NCI-H69 (cell line): Measurements from ENCODE around the gene XPO1.
"Not testable (repeated sequence)": the region's sequence is repeated elsewhere in the genome, so short reads cannot be mapped to it uniquely, and the experiment has no call there.

ENCODE experiments used
- DNase-seq: peaks from one replicate; lab custom pipeline; 2025; lab: John Stamatoyannopoulos, UW

Gene XPO1, protein sequence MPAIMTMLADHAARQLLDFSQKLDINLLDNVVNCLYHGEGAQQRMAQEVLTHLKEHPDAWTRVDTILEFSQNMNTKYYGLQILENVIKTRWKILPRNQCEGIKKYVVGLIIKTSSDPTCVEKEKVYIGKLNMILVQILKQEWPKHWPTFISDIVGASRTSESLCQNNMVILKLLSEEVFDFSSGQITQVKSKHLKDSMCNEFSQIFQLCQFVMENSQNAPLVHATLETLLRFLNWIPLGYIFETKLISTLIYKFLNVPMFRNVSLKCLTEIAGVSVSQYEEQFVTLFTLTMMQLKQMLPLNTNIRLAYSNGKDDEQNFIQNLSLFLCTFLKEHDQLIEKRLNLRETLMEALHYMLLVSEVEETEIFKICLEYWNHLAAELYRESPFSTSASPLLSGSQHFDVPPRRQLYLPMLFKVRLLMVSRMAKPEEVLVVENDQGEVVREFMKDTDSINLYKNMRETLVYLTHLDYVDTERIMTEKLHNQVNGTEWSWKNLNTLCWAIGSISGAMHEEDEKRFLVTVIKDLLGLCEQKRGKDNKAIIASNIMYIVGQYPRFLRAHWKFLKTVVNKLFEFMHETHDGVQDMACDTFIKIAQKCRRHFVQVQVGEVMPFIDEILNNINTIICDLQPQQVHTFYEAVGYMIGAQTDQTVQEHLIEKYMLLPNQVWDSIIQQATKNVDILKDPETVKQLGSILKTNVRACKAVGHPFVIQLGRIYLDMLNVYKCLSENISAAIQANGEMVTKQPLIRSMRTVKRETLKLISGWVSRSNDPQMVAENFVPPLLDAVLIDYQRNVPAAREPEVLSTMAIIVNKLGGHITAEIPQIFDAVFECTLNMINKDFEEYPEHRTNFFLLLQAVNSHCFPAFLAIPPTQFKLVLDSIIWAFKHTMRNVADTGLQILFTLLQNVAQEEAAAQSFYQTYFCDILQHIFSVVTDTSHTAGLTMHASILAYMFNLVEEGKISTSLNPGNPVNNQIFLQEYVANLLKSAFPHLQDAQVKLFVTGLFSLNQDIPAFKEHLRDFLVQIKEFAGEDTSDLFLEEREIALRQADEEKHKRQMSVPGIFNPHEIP (N-terminal part only)

DNA sequence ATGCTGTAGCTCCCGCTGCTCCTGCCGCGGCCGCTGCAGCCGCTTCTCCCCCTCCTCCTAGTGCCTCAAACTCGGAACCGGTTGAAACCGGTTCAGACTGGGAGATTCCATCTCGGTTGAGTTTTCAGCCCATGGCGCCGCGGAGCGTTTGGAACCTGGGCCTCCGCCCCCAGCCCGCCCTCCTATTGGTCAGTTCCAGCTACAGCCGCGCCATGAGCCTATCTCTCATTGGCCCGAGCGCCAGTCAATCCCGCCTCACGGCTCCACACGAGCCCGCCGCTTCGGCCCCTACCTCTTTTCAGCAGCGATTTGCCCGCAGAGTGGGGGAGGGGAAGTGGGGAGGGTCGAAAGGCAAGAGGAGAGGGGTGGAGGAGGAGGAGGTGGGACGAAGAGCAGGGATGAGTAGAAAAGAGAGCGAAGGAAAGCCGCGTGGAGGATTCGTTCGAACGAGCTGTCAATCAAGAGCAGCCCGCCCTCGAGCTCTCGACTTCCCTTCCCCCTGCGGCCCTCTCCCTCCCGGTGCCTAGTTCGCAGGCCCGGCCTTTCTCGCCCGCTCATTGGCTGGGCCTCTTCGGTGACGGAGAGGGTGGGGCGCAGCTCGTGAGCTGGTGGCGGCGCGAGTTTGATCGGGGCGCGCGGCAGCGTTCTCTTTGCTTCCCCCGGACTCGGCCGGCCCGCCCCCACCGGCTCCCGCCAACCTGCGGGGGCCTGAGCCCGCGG, at the start of gene XPO1:
Gene XPO1, minus strand, starts transcription at position 157 of the 720 bp plus-strand sequence. CDS start 4,459 bp downstream, outside the sequence.
- peak; percentile 99 for DNase-seq

DNA sequence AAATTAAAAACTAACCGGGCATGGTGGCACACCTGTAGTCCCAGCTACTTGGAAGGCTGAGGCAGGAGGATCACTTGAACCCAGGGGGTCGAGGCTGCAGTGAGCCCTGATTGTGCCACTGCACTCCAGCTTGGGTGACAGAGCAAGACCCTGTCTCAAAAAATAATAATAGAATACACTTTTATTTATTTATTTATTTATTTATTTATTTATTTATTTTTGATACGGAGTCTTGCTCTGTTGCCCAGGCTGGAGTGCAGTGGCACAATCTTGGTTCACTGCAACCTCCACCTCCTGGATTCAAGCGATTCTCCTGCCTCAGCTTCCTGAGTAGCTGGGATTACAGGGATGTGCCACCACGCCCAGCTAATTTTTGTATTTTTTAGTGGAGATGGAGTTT, 48.8 kb upstream of the XPO1 start:
- DNase-seq = not testable (repeated sequence)

DNA sequence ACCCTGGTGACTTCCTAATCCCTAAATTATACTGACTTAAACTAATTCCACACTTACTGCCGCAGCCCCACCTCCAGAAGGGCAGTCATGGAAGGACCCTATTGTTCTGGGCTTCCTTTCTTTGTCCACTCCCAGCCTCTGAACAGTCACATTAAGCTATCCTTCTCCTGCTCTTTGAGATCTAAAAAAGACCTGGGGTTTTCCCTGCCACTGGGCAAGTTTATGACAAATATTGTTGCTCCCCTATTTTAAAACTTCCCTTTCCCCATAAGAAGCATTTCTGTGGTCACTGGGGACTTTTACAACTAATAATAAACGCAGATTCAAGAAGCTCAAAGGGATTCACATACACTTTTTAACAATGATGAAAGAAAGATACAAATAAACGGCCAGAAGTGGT, 47.2 kb upstream of the XPO1 start:
- no peak for DNase-seq

DNA sequence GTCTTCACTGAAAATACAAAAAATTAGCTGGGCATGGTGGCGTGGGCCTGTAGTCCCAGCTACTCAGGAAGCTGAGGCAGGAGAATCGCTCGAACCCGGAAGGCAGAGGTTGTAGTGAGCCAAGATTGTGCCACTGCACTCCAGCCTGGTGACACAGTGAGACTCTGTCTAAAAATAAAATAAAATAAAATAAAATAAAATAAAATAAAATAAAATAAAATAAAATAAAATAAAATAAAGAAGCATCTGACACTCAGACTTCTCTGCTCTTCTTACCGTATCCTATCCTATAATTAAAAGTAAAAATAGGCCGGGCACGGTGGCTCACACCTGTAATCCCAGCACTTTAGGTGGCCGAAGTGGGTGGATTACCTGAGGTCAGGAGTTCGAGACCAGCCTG, 46.2 kb upstream of the XPO1 start:
- DNase-seq = not testable (repeated sequence)

DNA sequence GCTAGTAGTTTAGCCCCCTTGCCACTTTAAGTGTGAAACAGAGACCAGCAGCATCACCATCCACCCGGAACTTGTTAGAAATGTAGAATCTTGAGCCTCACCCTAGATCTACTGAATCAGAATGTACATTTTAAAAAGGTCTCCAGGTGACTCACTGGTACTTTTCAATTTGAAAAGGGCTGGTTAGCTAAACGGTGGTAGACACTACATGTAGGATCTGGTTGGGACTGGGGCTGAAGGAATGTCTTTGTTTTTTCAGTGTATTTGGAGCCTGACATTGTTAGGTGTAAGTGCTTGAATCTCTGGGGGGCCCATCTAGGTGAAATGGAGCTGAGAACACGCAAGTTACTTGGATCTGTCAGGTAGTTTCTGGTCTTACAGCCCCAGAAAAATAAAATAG, 44.0 kb upstream of the XPO1 start:
- no peak for DNase-seq

DNA sequence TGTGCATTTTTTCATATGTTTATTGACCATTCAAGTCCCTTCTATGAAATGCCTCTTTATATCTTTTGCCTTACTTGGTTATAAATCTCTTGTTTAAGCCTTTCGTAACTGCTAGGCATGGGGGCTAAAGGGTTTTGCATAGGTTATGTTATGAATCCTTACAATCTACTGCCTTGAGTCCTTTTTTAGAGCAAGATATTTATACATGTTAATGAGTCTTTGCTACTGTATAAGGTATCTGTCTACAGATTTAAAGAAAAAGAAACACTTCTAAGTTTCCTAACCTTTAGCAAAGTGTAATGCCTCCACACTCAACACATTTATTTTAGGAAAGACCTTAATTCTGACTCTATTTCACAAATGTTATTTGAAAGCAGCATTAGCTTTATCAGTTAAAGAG, 43.6 kb upstream of the XPO1 start:
- no peak for DNase-seq

DNA sequence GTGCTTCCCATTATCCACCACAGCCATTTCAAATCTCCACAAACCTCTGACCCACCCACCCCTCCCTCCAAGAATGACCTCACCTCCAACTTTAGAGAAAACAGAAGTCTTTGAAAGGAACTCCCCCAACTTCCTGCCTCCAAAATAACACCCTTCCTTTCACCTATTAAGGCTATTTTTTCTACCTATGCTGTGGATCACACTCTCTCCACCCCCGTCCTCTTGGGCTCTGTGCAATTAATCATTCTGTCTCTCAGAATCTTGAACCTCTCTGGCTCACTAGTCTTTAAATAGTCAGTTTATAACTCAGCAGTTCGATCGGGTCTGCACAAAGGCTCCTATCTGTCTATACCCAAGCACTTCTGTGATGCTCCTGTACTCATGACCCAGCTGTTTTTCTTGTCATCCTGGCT, 37.3 kb upstream of the XPO1 start:
- DNase-seq = no peak

DNA sequence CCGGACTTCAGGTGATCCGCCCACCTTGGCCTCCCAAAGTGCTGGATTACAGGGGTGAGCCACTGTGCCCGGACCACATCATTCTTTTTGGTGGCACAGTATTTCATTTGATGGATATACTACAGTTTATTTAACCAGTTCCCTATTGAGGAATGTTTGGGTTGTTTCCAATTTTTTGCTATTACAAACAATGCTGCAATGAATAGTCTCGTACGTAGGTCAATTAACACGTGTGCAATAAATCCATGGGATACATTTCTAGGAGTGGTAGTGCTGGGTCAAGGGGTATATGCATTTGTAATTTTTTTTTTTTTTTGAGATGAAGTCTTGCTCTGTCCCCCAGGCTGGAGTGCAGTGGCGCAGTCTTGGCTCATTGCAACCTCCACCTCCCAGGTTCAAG, 28.4 kb upstream of the XPO1 start:
- no peak for DNase-seq

DNA sequence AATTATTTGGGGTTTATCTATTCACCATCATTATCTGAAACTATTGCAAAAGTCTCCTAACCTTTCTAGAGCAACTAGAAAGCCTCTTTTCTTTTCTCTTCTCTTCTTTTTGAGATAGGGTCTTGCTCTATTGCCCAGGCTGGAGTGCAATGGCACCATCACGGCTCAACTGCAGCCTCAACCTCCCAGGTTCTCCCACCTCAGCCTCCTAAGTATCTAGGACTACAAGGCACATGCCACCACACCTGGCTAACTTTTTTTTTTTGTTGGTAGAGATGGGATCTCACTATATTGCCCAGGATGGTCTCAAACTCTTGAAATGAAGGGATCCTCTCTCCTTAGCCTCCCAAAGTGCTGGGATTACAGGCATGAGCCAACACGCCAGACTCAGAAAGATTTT, 24.5 kb upstream of the XPO1 start:
- no peak for DNase-seq

DNA sequence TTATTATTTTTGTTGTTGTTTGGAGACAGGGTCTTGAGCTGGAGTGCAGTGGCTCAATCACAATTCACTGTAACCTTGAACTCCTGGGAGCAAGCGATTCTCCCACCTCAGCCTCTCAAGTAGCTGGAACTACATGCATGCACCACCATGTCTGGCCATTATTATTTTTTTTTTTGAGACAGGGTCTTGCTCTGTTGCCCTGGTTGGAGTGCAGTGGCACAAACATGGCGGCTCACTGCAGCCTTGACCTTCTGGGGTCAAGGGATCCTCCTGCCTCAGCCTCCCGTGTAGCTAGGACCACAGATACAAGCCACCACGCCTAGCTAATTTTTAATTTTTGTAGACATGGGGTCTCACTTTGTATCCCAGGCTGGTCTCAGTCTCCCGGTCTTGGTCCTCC, 20.0 kb upstream of the XPO1 start:
- no peak for DNase-seq

DNA sequence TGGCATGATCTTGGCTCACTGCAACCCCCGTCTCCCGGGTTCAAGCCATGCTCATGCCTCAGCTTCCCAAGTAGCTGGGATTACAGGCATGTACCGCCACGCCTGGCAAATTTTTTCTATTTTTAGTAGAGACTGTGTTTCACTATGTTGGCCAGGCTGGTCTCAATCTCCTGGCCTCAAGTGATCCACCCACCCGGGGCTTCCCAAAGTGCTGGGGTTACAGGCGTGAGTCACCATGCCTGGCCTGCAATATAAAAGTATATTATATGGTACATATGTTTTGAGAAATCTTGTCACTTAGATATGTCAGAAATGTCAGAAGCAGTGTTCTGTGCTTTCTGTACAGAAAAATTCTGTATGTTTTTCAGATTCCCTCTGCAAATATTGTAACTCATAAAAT, 19.2 kb upstream of the XPO1 start:
- no peak for DNase-seq

DNA sequence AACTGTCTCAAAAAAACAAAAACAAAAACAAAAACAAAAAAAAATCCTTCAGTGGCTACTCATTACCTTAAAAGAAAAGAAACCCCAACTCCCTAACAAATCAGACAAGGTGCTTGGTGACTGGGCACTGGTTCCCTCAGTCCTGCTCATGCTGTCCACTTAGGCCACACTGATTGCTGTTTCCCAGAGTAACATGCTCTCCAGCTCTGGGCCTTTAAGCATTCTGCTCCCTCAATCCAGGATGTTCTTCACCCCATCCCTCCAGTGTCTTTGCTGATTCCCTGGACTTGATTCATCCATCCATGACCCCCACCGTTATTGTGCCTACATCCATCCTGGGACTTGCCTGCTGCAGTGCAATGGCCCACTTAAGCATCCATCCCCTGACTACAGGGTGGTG, 16.4 kb upstream of the XPO1 start:
- no peak for DNase-seq

DNA sequence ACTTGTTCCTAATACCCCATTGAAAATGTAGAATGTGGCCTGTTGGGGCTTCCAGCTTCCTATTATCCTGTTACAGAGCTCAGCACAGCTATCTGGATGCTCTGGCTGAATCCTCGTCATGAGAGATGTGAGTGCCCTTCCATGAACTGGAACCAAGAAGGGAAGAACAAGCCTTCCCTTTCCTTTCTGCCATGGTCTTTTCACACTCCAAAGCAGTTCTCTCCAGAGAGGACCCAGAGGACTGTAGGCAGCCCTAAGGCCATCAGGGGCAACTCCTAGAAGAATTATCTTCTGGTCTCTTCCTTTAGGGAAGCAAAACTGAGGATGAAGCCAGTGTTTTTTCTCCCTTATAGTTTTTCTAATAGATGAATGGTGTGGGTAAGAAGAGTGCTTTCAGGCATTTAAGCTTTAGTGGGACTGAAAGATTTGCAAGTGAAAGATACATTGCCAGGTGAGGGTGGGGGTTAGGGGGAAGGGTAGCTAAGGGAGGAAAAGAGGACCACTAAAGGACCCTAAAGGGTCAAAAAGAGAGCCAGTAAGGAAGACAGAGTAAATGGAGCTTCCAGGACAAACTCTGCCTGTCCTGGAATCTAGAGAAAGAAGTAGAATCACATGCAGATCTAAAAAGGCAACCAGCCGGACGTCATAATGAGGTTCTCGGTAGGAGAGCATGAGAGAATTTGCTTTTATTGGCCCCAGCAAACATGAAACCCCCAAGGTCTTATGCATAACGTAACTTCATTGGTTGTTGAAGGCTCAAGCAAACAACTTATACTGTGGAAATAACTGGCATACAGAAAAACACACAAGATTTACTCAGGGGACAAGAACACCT, 12.4 kb upstream of the XPO1 start:
- DNase-seq = no peak

DNA sequence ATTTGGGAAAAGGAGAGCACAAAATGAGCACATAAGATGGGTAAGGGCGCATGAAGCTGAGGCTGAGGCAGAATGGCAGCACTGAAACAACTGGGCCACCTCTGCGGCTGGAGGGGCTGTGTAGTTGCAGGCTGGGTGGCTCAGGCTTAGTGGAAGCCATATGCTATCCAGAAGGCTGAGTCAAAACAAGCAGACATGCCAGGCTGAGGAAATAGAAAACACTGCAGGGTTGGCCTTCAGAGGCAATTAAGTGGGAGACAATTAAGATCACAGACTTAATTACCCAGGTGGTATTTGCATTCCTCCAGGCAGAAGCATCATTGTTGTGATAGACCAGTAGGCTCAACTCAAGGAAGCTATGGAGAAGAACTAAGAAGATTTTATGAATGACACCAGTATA, 11.4 kb upstream of the XPO1 start:
- peak; percentile 7 for DNase-seq

DNA sequence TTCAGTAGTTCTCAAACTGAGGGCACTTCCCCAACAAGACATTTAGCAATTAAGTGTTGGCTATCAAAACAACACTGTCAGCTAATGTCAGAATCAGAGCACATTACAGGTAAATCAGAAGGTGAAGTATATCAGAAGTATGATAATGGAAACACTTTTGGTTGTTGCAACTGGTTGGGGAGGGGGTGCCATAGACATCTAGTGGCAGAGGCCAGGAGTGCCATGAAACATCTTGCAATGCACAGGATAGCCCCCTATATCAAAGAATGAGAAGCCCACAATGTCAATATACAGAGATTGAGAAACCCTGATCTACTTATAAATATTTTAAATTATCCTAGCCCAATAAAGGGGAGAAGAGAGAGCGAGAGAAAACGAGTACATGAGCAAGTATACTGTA, 4.9 kb upstream of the XPO1 start:
- no peak for DNase-seq

DNA sequence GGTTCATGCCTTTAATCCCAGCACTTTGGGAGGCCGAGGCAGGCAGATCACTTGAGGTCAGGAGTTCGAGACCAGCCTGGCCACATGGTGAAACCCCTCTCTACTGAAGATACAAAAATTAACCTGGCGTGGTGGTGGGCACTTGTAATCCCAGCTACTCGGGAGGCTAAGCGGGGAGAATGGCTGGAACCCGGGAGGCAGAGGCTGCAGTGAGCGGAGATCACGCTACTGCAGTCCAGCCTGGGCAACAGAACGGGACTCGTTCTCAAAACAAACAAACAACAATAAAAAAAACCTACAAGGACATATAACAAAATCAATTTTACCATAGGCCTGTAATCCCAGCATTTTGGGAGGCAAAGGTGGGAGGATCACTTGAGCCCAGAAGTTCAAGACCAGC, 2.0 kb upstream of the XPO1 start:
- not testable (repeated sequence) for DNase-seq

DNA sequence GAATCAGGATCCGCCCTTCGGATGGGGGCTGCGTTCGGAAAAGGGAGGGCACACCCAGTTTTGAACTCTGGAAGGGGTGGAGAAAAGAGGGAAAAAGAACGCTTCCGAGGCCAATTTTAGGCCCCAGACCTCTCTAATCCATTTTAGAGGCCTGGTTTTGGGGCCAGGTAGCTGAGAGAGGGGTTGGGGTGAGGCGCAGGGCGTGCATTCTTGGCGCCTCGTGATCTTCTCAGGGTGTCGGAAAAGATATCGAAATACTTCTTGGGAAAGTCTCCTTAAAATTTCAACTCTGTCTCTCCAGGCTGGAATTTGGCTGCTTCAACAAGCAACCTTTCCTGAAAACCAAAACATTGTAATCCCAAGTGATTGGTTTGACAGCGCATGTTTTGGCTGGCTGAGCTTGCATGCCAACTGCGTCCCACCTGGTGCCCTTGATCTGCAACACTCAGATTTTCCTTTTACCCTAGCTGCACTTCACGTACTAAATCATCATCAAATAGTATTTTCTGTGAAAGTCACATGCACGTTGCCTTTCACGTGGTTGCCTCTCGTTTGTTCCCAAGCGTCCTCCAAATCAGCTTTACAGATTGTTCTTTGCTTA, 864 bp upstream of the XPO1 start:
- DNase-seq = peak; percentile 61

DNA sequence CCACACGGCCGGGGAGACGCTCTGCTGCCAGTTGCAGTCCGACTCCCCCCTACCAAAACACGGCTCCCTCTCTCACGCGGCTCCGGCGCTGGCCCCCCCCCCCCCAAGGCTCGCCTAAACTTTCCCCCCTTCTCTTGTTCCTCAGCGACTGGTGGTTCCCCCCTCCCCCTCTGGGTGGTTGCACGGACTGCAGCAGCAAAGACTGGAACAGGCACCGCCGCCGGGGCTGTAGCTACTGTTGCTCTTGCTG, 281 bp downstream of the XPO1 start:
- no peak for DNase-seq

DNA sequence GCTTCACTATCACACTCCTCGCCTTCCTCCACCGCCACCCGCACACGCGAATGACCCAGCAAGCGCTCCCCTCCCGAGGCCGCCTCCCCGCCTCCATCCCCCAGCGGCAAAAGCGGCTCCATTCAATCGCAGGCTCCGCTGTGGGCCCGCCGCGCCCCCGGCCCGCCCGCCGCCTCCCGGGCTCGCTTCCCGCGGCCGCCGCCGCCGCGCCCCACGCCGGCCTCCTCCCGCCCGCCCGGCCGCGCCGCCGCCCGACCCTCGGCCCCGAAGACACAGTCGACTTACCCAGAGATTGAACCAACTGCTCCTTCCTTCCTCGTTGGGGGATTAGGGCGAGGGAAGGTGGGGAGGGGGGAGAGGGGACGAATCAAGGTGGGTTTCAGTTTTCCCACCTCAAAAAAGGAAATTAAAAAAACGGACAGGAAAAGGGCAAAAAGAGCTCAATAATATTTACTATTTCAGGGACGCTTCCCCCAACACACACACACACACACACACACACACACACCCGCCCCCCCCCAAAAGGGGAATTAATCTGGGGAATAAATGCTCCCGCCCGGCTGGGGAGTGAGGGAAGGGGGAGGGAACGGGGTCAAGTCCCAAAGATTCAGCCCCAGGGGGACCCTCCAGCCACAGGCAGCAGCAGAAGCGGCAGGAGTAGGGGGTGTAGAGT, 743 bp downstream of the XPO1 start:
- peak; percentile 61 for DNase-seq

DNA sequence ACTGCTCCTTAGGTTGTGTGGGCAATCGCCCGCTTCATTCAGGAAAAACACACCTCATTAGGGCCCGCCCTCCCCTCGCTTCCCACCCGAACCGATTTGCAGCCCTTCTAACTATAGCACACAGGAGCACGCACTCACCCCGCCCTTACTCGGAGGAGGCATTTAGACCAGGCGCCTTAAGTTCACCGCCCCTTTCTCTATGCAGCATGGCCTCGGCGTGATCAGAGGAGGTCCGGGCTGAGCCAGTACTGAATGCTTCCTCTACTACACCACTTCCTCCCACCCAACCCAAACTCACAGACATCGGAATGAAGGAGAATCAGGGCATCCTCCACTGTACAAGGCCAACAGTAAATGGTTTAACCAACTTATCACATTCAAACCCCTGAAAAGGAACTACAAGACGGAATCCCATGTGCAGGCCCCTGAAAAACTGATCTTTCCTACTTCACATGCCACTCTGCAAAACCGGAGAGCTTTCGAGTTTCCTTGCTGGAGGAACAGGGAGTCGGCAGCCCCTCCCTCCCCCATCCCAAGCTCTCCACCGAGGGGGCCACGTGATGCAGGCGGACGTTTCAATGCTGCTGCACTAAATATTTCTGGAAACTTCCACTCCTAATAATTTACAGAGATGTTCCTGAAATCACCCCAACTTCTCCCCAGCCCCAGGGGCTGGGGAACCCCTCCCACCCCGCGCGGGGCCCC, 1.4 kb downstream of the XPO1 start:
- DNase-seq = peak; percentile 89
